Keratinocyte (primary cell): ENCODE measurements around the gene UBL5. TPM values are rescaled to one million over a fixed set of nuclear protein-coding genes. Genes with fewer than 3 reads are reported as not detected.

Experiments used
- DNase-seq: peaks from one replicate; pipeline ENCODE4 v3.0.0-alpha.2; 2011; ENCODE audit warnings: low read depth, missing footprints, low spot score
- FAIRE-seq: peaks from 2 replicates; lab custom pipeline; 2011; peaks lifted over from hg19 to GRCh38; lab: Jason Lieb, UNC
- H2AFZ ChIP-seq: 2 replicates; pipeline ENCODE4 v1.6.0; 2012; ENCODE audit warnings: low read length, control low read depth, inconsistent platforms; ENCODE audit not compliant: control insufficient read depth
- H3K27ac ChIP-seq: 2 replicates; pipeline ENCODE4 v1.5.1; 2011; ENCODE audit warnings: low read length; ENCODE audit not compliant: control insufficient read depth, insufficient read depth
- H3K27me3 ChIP-seq: 3 replicates; pipeline ENCODE4 v1.6.0; 2011; ENCODE audit warnings: low read length; ENCODE audit not compliant: control insufficient read depth, insufficient read depth; ENCODE audit errors: extremely low read depth
- H3K36me3 ChIP-seq, 2 experiments: 2 replicates in 1 of 2; 3 replicates in 1 of 2; pipeline ENCODE4 v1.5.1; 2011; ENCODE audit warnings: low read length in 2 of 2, mild to moderate bottlenecking in 1 of 2; ENCODE audit not compliant: control insufficient read depth in 2 of 2, insufficient read depth in 2 of 2; ENCODE audit errors: extremely low read depth in 1 of 2
- H3K4me1 ChIP-seq: 3 replicates; pipeline ENCODE4 v1.5.1; 2011; ENCODE audit warnings: low read length; ENCODE audit not compliant: control insufficient read depth, insufficient read depth; ENCODE audit errors: extremely low read depth
- H3K4me2 ChIP-seq: 3 replicates; pipeline ENCODE4 v1.6.0; 2011; ENCODE audit warnings: low read depth, low read length; ENCODE audit not compliant: control insufficient read depth, insufficient read depth; ENCODE audit errors: extremely low read depth
- H3K4me3 ChIP-seq, 3 experiments: fragments of 200-600 bp in 1 of 3; sonication (generic) in 1 of 3; 2 replicates in 2 of 3; 3 replicates in 1 of 3; pipeline ENCODE4 v1.5.1; 2011 to 2016; ENCODE audit warnings: low read length in 3 of 3, mild to moderate bottlenecking in 3 of 3, control low read depth in 2 of 3, inconsistent platforms in 1 of 3, low read depth in 1 of 3, mixed read lengths in 1 of 3, mixed run types in 1 of 3, moderate library complexity in 1 of 3; ENCODE audit not compliant: control insufficient read depth in 2 of 3, insufficient read depth in 2 of 3; ENCODE audit errors: extremely low read depth in 1 of 3
- H3K79me2 ChIP-seq: 2 replicates; pipeline ENCODE4 v1.6.0; 2012; ENCODE audit warnings: low read length; ENCODE audit not compliant: control insufficient read depth, insufficient read depth
- H3K9ac ChIP-seq: 3 replicates; pipeline ENCODE4 v1.6.0; 2011; ENCODE audit warnings: low read length; ENCODE audit not compliant: control insufficient read depth, insufficient read depth; ENCODE audit errors: extremely low read depth
- H3K9me1 ChIP-seq: 3 replicates; pipeline ENCODE4 v1.6.0; 2011; ENCODE audit warnings: low read length; ENCODE audit not compliant: control insufficient read depth, insufficient read depth; ENCODE audit errors: extremely low read depth
- H3K9me3 ChIP-seq: 2 replicates; pipeline ENCODE4 v1.5.1; 2012; ENCODE audit warnings: low read depth, low read length; ENCODE audit not compliant: control insufficient read depth
- H4K20me1 ChIP-seq: 3 replicates; pipeline ENCODE4 v1.6.0; 2011; ENCODE audit warnings: low read length; ENCODE audit not compliant: control insufficient read depth, insufficient read depth; ENCODE audit errors: extremely low read depth
- CTCF ChIP-seq, 3 experiments: IDR thresholded peaks in 1 of 3; conservative IDR thresholded peaks in 1 of 3; optimal IDR thresholded peaks in 1 of 3; 2 replicates in 2 of 3; 3 replicates in 1 of 3; pipeline versions ENCODE3 to v1.5.1; 2011; ENCODE audit warnings: low read length in 3 of 3, mild to moderate bottlenecking in 3 of 3, moderate library complexity in 2 of 3, control low read depth in 1 of 3, inconsistent platforms in 1 of 3; ENCODE audit not compliant: insufficient read depth in 2 of 3; ENCODE audit errors: extremely low read depth in 1 of 3
- EZH2 ChIP-seq: IDR thresholded peaks from one replicate; pipeline ENCODE4 v1.6.1; 2012; ENCODE audit warnings: inconsistent platforms, mild to moderate bottlenecking, low read length, moderate library complexity
- dilution Hi-C: fragments of 300-500 bp; cut with MboI; formaldehyde crosslinking; loops from one replicate; pipeline ENCODE4 v1.7.0; 2020; ENCODE audit warnings: low sequenced_read_pairs; ENCODE audit not compliant: extremely low pct_ligation_motif_present
- polyA plus RNA-seq, 5 experiments: library from polyadenylated mRNA; depleted of rRNA in 3 of 5; stranded (reverse) in 3 of 5; stranded (forward) in 1 of 5; unstranded in 1 of 5; fragments of >200 nt; gene quantifications; 1 replicate in 1 of 5; 2 replicates in 3 of 5; 3 replicates in 1 of 5; pipeline versions ENCODE4 v1.2.1 to v1.2.3, GENCODE V29; 2011 to 2012; ENCODE audit warnings: missing spikeins in 2 of 5, low read depth in 1 of 5, low replicate concordance in 1 of 5

Gene UBL5
- polyA plus RNA-seq, 1 donor (not counting 4 experiments of a cell fraction or from before 2014, with no cell fraction given): 995 TPM

GRCh38 chr19:9850235-9850959 lies 22.7 kb downstream of the UBL5 start:
- Histone ChIP-seq H3K27me3 (no peaks in the 10 kb centered on the region), H3K4me3 (no peak overlapping the region), H3K9me3 (no peaks in the 10 kb centered on the region), H3K4me1 (peaks cover 14% of the 10 kb centered on the region), H3K9ac (no peak overlapping the region), H3K79me2 (peaks cover 3% of the 10 kb centered on the region), H3K27ac (no peak overlapping the region), H4K20me1 (no peaks in the 10 kb centered on the region), H2AFZ (no peak overlapping the region), H3K9me1 (no peaks in the 10 kb centered on the region), H3K36me3 (peaks cover 12 to 14% of the 10 kb centered on the region in 2 experiments), H3K4me2 (no peak overlapping the region)
- DNase-seq: no peak
- dilution Hi-C loops: no loop called here
- no peak for FAIRE-seq
- TF ChIP-seq EZH2: no peak
- no peak for TF ChIP-seq CTCF (optimal IDR thresholded peaks at IDR 0.05 in 1 of 3, IDR thresholded peaks at IDR 0.05 in 1 of 3, conservative IDR thresholded peaks at IDR 0.05 in 1 of 3; ENCODE audit: extremely low read depth in 1 of 3, insufficient read depth in 2 of 3, low read length in 3 of 3)

GRCh38 chr19:9854282-9854846 lies 26.6 kb downstream of the UBL5 start:
- Histone ChIP-seq H3K4me1 (peaks cover 11% of the 10 kb centered on the region), H3K9ac (no peak overlapping the region), H3K4me2 (no peak overlapping the region), H3K36me3 (peaks cover 0 to 9% of the 10 kb centered on the region in 2 experiments), H3K27ac (no peak overlapping the region), H2AFZ (no peak overlapping the region), H3K9me1 (no peaks in the 10 kb centered on the region), H3K9me3 (no peaks in the 10 kb centered on the region), H3K4me3 (no peak overlapping the region), H3K79me2 (no peaks in the 10 kb centered on the region), H4K20me1 (no peaks in the 10 kb centered on the region), H3K27me3 (no peaks in the 10 kb centered on the region)
- DNase-seq (no peak), FAIRE-seq (no peak)
- dilution Hi-C loops: no loop called here
- no peak for TF ChIP-seq EZH2
- no peak for TF ChIP-seq CTCF (optimal IDR thresholded peaks at IDR 0.05 in 1 of 3, IDR thresholded peaks at IDR 0.05 in 1 of 3, conservative IDR thresholded peaks at IDR 0.05 in 1 of 3; ENCODE audit: extremely low read depth in 1 of 3, insufficient read depth in 2 of 3, low read length in 3 of 3)
